Measurements from ENCODE around the gene FRZB.
"Not testable (repeated sequence)": the region's sequence is repeated elsewhere in the genome, so short reads cannot be mapped to it uniquely, and the experiment has no call there.

FRZB gene

GRCh38 chr2:182890773-182891378, 24.4 kb upstream of the FRZB start:
- Histone ChIP-seq H3K4me3 (ENCODE audit: low read length) (no peak overlapping the region), H3K9me3 (ENCODE audit: control insufficient read depth, insufficient read depth, low read length) (no peaks in the 10 kb centered on the region), H3K4me1 (ENCODE audit: control insufficient read depth, insufficient read depth, low read length) (no peaks in the 10 kb centered on the region), H3K27ac (ENCODE audit: low read length) (no peak overlapping the region), H3K27me3 (ENCODE audit: control insufficient read depth, insufficient read depth, low read length) (no peaks in the 10 kb centered on the region; the same call in 1 of the 2 replicates), H3K36me3 (ENCODE audit: control insufficient read depth, insufficient read depth, low read length) (no peaks in the 10 kb centered on the region)
- DNase-seq (ENCODE audit: low read depth, low spot score): no peak
- WGBS (ENCODE audit: insufficient coverage, insufficient read length): no CpG with 5 or more reads among the region's 3 CpGs

- no peaks in the 10 kb centered on the region for H3K36me3 ChIP-seq (ENCODE audit: control insufficient read depth, insufficient read depth, low read length)
- H3K4me3 ChIP-seq (ENCODE audit: low read length): no peak overlapping the region
- H3K4me1 ChIP-seq (ENCODE audit: control insufficient read depth, insufficient read depth, low read length): no peaks in the 10 kb centered on the region
- no peak for DNase-seq (ENCODE audit: low read depth, low spot score)
- no CpG with 5 or more reads among the region's 7 CpGs for WGBS (ENCODE audit: insufficient coverage, insufficient read length)
- H3K27me3 ChIP-seq (ENCODE audit: control insufficient read depth, insufficient read depth, low read length): no peaks in the 10 kb centered on the region; the same call in 1 of the 2 replicates
- H3K27ac ChIP-seq (ENCODE audit: low read length): no peak overlapping the region
- no peaks in the 10 kb centered on the region for H3K9me3 ChIP-seq (ENCODE audit: control insufficient read depth, insufficient read depth, low read length)
Measured at GRCh38 chr2:182890305-182890704, 23.9 kb upstream of the FRZB start.

DNA sequence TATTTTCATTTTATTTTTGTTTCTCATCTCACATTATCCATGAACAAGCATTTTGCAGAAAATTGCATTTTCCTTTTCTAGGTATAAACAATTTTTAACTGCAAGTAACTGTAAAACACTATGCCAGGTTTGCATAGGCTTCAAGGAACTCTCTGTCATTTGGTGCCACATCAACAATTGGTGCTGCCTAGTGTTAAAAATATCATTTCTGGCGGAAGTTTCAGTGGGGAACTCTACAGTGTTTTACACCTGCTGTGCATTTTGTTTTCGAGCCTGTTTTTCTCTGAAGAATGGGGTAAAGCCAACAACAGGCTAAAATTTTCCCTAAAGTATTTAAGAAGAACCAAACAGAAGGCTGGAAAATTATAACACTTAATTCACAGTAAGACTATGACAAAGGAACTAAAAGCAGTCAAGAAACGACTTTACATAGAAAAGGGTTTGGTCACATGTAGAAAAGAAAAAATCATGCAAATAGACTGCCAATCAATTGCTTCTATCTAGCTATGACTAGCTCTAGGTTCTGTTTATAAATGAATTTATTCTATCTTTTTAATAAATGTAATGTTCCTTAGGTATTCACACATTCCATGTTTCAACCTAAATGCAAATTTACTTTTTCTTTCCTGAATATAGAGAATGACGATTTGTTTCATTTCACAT, 21.4 kb upstream of the FRZB start:
- H3K4me3 ChIP-seq (ENCODE audit: low read length): no peak overlapping the region
- H3K27ac ChIP-seq (ENCODE audit: low read length): no peak overlapping the region
- DNase-seq (ENCODE audit: low read depth, low spot score): no peak
- no peaks in the 10 kb centered on the region for H3K27me3 ChIP-seq (ENCODE audit: control insufficient read depth, insufficient read depth, low read length)
- no peaks in the 10 kb centered on the region for H3K4me1 ChIP-seq (ENCODE audit: control insufficient read depth, insufficient read depth, low read length)
- H3K9me3 ChIP-seq (ENCODE audit: control insufficient read depth, insufficient read depth, low read length): no peaks in the 10 kb centered on the region
- WGBS (ENCODE audit: insufficient coverage, insufficient read length): no CpG with 5 or more reads among the region's 4 CpGs
- H3K36me3 ChIP-seq (ENCODE audit: control insufficient read depth, insufficient read depth, low read length): no peaks in the 10 kb centered on the region

DNA sequence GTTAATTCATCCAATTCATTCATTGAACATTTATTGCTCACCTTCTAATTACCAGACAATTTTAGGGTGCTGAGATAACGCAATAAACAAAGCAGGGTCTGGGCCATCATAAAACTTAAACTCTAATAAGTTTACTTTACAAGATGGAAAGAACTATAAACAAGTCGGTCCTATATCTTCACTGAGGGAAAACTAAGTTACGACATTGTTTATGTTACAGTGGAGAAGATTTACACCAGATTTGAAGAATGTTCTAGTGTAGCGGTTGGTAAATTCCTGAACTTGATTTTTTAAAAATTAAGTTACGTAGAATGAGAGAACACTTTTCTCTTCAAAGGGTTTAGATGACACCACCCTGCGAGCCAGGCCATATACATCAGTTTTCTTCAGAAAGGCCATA, 20.7 kb upstream of the FRZB start:
- H3K4me1 ChIP-seq (ENCODE audit: control insufficient read depth, insufficient read depth, low read length): no peaks in the 10 kb centered on the region
- no peaks in the 10 kb centered on the region for H3K9me3 ChIP-seq (ENCODE audit: control insufficient read depth, insufficient read depth, low read length)
- H3K4me3 ChIP-seq (ENCODE audit: low read length): no peak overlapping the region
- no peak overlapping the region for H3K27ac ChIP-seq (ENCODE audit: low read length)
- no peaks in the 10 kb centered on the region for H3K27me3 ChIP-seq (ENCODE audit: control insufficient read depth, insufficient read depth, low read length)
- no peak for DNase-seq (ENCODE audit: low read depth, low spot score)
- H3K36me3 ChIP-seq (ENCODE audit: control insufficient read depth, insufficient read depth, low read length): no peaks in the 10 kb centered on the region
- no CpG with 5 or more reads among the region's 6 CpGs for WGBS (ENCODE audit: insufficient coverage, insufficient read length)

DNA sequence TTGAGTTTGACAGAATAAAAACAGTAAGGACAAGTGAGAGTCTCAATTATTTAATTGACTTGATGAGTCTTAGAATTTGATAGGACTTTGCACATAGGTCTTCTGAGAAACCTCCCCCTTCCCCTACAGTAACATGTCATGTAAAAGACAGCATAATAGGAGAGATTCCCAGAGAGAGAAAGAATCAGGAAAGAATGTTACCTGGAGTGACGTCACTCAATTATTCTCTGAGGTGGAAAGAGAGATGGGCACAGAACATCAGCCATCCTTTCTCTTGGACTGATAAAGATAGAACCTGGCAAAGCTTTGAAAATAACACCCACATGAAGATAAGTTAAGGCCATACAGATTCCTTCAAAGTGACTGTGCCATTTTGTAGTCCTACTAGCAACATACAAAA, 19.3 kb upstream of the FRZB start:
- no CpG with 5 or more reads among the region's 1 CpG for WGBS (ENCODE audit: insufficient coverage, insufficient read length)
- Histone ChIP-seq H3K36me3 (ENCODE audit: control insufficient read depth, insufficient read depth, low read length) (no peaks in the 10 kb centered on the region), H3K27ac (ENCODE audit: low read length) (no peak overlapping the region), H3K9me3 (ENCODE audit: control insufficient read depth, insufficient read depth, low read length) (no peaks in the 10 kb centered on the region), H3K4me3 (ENCODE audit: low read length) (no peak overlapping the region), H3K27me3 (ENCODE audit: control insufficient read depth, insufficient read depth, low read length) (no peaks in the 10 kb centered on the region), H3K4me1 (ENCODE audit: control insufficient read depth, insufficient read depth, low read length) (no peaks in the 10 kb centered on the region)
- no peak for DNase-seq (ENCODE audit: low read depth, low spot score)

DNA sequence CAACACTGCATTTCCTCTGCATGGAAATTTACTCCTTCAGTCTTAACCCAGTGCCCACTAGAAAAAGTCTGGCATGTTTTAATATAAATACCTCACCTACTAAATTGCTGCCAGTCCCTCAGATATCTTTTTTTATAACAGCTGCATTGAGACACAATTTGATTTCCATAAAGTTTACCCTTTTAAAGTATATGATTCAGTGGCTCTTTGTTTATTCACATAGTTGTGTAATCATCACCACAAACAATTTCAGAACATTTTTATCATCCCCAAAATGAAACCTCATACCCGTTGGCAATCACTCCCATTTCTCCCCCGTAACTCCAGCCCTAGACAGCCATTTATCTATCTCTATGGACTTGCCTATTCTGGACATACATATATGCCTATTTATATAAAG, 17.0 kb upstream of the FRZB start:
- WGBS (ENCODE audit: insufficient coverage, insufficient read length): no CpG with 5 or more reads among the region's 2 CpGs

DNA sequence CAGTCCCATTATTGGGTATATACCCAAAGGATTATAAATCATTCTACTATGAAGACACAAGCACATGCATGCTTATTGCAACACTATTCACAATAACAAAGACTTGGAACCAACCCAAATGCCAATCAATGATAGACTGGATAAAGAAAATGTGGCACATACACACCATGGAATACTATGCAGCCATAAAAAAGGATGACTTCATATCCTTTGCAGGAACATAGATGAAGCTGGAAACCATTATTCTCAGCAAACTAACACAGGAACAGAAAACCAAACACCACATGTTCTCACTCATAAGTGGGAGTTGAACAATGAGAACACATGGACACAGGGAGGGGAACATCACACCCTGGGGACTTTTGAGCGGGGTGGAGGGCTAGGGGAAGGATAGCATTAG, 13.7 kb upstream of the FRZB start:
- not testable (repeated sequence) for H3K4me1 ChIP-seq (ENCODE audit: control insufficient read depth, insufficient read depth, low read length); H3K27me3 ChIP-seq (ENCODE audit: control insufficient read depth, insufficient read depth, low read length); DNase-seq (ENCODE audit: low read depth, low spot score); H3K4me3 ChIP-seq (ENCODE audit: low read length); H3K27ac ChIP-seq (ENCODE audit: low read length); H3K9me3 ChIP-seq (ENCODE audit: control insufficient read depth, insufficient read depth, low read length); H3K36me3 ChIP-seq (ENCODE audit: control insufficient read depth, insufficient read depth, low read length)
- WGBS (ENCODE audit: insufficient coverage, insufficient read length): no CpG with 5 or more reads among the region's 1 CpG

More for the DNA sequence above, 17.0 kb upstream of the FRZB start:
- Histone ChIP-seq H3K27me3 (ENCODE audit: control insufficient read depth, insufficient read depth, low read length) (no peaks in the 10 kb centered on the region), H3K4me3 (ENCODE audit: low read length) (no peak overlapping the region), H3K36me3 (ENCODE audit: control insufficient read depth, insufficient read depth, low read length) (no peaks in the 10 kb centered on the region), H3K9me3 (ENCODE audit: control insufficient read depth, insufficient read depth, low read length) (no peaks in the 10 kb centered on the region), H3K27ac (ENCODE audit: low read length) (no peak overlapping the region), H3K4me1 (ENCODE audit: control insufficient read depth, insufficient read depth, low read length) (no peaks in the 10 kb centered on the region)
- no peak for DNase-seq (ENCODE audit: low read depth, low spot score)

GRCh38 chr2:182876653-182877052, 10.2 kb upstream of the FRZB start:
- not testable (repeated sequence) for H3K9me3 ChIP-seq (ENCODE audit: control insufficient read depth, insufficient read depth, low read length); H3K36me3 ChIP-seq (ENCODE audit: control insufficient read depth, insufficient read depth, low read length); H3K4me3 ChIP-seq (ENCODE audit: low read length); H3K27ac ChIP-seq (ENCODE audit: low read length); H3K4me1 ChIP-seq (ENCODE audit: control insufficient read depth, insufficient read depth, low read length); DNase-seq (ENCODE audit: low read depth, low spot score); H3K27me3 ChIP-seq (ENCODE audit: control insufficient read depth, insufficient read depth, low read length)
- WGBS (ENCODE audit: insufficient coverage, insufficient read length): no CpG with 5 or more reads among the region's 1 CpG

GRCh38 chr2:182870227-182870626, 3.8 kb upstream of the FRZB start:
- H3K4me3 ChIP-seq (ENCODE audit: low read length): no peak overlapping the region
- no peak for DNase-seq (ENCODE audit: low read depth, low spot score)
- peaks cover 2% of the 10 kb centered on the region; the same call in 1 of the 2 replicates for H3K27me3 ChIP-seq (ENCODE audit: control insufficient read depth, insufficient read depth, low read length)
- no peak overlapping the region for H3K27ac ChIP-seq (ENCODE audit: low read length)
- 0 out of 2 replicates have a peak, but pooled peaks cover 1% of the 10 kb centered on the region for H3K4me1 ChIP-seq (ENCODE audit: control insufficient read depth, insufficient read depth, low read length)
- H3K9me3 ChIP-seq (ENCODE audit: control insufficient read depth, insufficient read depth, low read length): no peaks in the 10 kb centered on the region
- no CpG with 5 or more reads among the region's 1 CpG for WGBS (ENCODE audit: insufficient coverage, insufficient read length)
- H3K36me3 ChIP-seq (ENCODE audit: control insufficient read depth, insufficient read depth, low read length): no peaks in the 10 kb centered on the region

- no peaks in the 10 kb centered on the region for H3K9me3 ChIP-seq (ENCODE audit: control insufficient read depth, insufficient read depth, low read length)
- no CpG with 5 or more reads among the region's 6 CpGs for WGBS (ENCODE audit: insufficient coverage, insufficient read length)
- DNase-seq (ENCODE audit: low read depth, low spot score): no peak
- no peak overlapping the region for H3K27ac ChIP-seq (ENCODE audit: low read length)
- peaks cover 2% of the 10 kb centered on the region; the same call in 1 of the 2 replicates for H3K27me3 ChIP-seq (ENCODE audit: control insufficient read depth, insufficient read depth, low read length)
- H3K4me1 ChIP-seq (ENCODE audit: control insufficient read depth, insufficient read depth, low read length): 0 out of 2 replicates have a peak, but pooled peaks cover 1% of the 10 kb centered on the region
- no peaks in the 10 kb centered on the region for H3K36me3 ChIP-seq (ENCODE audit: control insufficient read depth, insufficient read depth, low read length)
- no peak overlapping the region for H3K4me3 ChIP-seq (ENCODE audit: low read length)
Measured at GRCh38 chr2:182868054-182868796, 1.8 kb upstream of the FRZB start.

All from iPS DF 6.9 (cell line).